Measurements from ENCODE around the gene LRP1-AS.

LRP1-AS gene

GRCh38 chr12:57146961-57147944, at the start of gene LRP1-AS:
Gene LRP1-AS, minus strand, starts transcription at chr12:57147619.
- Histone ChIP-seq H3K4me3 (ENCODE audit: low read length) (no peak within 1 kb of the TSS), H3K9me3 (ENCODE audit: control insufficient read depth, low read depth, low read length) (no peaks in the 10 kb centered on the region), H3K27ac (ENCODE audit: low read length) (no peak within 1 kb of the TSS), H3K4me1 (ENCODE audit: control insufficient read depth, low read depth, low read length) (peaks cover 7% of the 10 kb centered on the region), H3K27me3 (ENCODE audit: control insufficient read depth, insufficient read depth, low read length) (no peaks in the 10 kb centered on the region), H3K9ac (ENCODE audit: low read length) (no peak within 1 kb of the TSS), H3K36me3 (ENCODE audit: control insufficient read depth, low read depth, low read length) (peaks cover 60% of the 10 kb centered on the region)

DNA sequence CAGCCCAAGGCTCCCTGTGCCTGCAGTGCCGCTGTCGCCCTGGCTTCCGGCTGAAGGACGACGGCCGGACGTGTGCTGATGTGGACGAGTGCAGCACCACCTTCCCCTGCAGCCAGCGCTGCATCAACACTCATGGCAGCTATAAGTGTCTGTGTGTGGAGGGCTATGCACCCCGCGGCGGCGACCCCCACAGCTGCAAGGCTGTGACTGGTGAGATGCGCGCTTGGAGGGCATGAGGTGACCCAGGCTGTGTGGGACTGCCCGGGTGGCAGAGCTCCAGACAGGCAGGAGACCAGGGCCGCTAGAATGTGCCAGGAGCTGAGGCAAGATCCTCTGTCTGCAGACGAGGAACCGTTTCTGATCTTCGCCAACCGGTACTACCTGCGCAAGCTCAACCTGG, 49.5 kb upstream of the LRP1-AS start:
- H3K4me1 ChIP-seq (ENCODE audit: control insufficient read depth, low read depth, low read length), result no peaks in the 10 kb centered on the region
- no peaks in the 10 kb centered on the region for H3K9me3 ChIP-seq (ENCODE audit: control insufficient read depth, low read depth, low read length)
- no peak overlapping the region for H3K9ac ChIP-seq (ENCODE audit: low read length)
- peaks cover 95% of the 10 kb centered on the region for H3K36me3 ChIP-seq (ENCODE audit: control insufficient read depth, low read depth, low read length)
- H3K27me3 ChIP-seq (ENCODE audit: control insufficient read depth, insufficient read depth, low read length), result no peaks in the 10 kb centered on the region
- no peak overlapping the region for H3K4me3 ChIP-seq (ENCODE audit: low read length)
- no peak overlapping the region for H3K27ac ChIP-seq (ENCODE audit: low read length)

- no peaks in the 10 kb centered on the region for H3K4me1 ChIP-seq (ENCODE audit: control insufficient read depth, low read depth, low read length)
- no peak overlapping the region for H3K4me3 ChIP-seq (ENCODE audit: low read length)
- H3K9me3 ChIP-seq (ENCODE audit: control insufficient read depth, low read depth, low read length), result no peaks in the 10 kb centered on the region
- no peaks in the 10 kb centered on the region for H3K27me3 ChIP-seq (ENCODE audit: control insufficient read depth, insufficient read depth, low read length)
- H3K27ac ChIP-seq (ENCODE audit: low read length), result no peak overlapping the region
- peaks cover 96% of the 10 kb centered on the region for H3K36me3 ChIP-seq (ENCODE audit: control insufficient read depth, low read depth, low read length)
- H3K9ac ChIP-seq (ENCODE audit: low read length), result no peak overlapping the region
These were observed 49.0 kb upstream of the LRP1-AS start for GRCh38 chr12:57196439-57196838.

GRCh38 chr12:57195611-57196371, 48.4 kb upstream of the LRP1-AS start:
- Histone ChIP-seq H3K36me3 (ENCODE audit: control insufficient read depth, low read depth, low read length) (peaks cover 95% of the 10 kb centered on the region), H3K9me3 (ENCODE audit: control insufficient read depth, low read depth, low read length) (no peaks in the 10 kb centered on the region), H3K4me3 (ENCODE audit: low read length) (no peak overlapping the region), H3K4me1 (ENCODE audit: control insufficient read depth, low read depth, low read length) (no peaks in the 10 kb centered on the region), H3K9ac (ENCODE audit: low read length) (no peak overlapping the region), H3K27me3 (ENCODE audit: control insufficient read depth, insufficient read depth, low read length) (no peaks in the 10 kb centered on the region), H3K27ac (ENCODE audit: low read length) (no peak overlapping the region)

DNA sequence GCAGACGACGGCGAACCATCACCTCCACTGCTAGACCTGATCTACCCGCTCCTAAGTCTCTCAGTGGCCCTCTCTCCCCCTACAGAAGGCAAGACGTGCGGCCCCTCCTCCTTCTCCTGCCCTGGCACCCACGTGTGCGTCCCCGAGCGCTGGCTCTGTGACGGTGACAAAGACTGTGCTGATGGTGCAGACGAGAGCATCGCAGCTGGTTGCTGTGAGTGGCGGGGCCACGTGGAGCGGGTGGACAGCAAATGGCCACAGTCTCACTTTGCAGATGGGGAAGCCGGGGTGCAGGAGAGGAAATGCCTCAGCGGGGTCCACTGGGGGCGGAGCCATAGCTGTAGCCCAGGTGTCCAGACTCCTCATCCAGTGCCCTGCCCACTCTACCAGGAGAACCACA, 47.8 kb upstream of the LRP1-AS start:
- Histone ChIP-seq H3K36me3 (ENCODE audit: control insufficient read depth, low read depth, low read length) (peaks cover 94% of the 10 kb centered on the region), H3K27ac (ENCODE audit: low read length) (no peak overlapping the region), H3K9ac (ENCODE audit: low read length) (no peak overlapping the region), H3K27me3 (ENCODE audit: control insufficient read depth, insufficient read depth, low read length) (no peaks in the 10 kb centered on the region), H3K9me3 (ENCODE audit: control insufficient read depth, low read depth, low read length) (no peaks in the 10 kb centered on the region), H3K4me3 (ENCODE audit: low read length) (no peak overlapping the region), H3K4me1 (ENCODE audit: control insufficient read depth, low read depth, low read length) (no peaks in the 10 kb centered on the region)

- Histone ChIP-seq H3K27me3 (ENCODE audit: control insufficient read depth, insufficient read depth, low read length) (no peaks in the 10 kb centered on the region), H3K36me3 (ENCODE audit: control insufficient read depth, low read depth, low read length) (peaks cover 89% of the 10 kb centered on the region), H3K9ac (ENCODE audit: low read length) (no peak overlapping the region), H3K4me3 (ENCODE audit: low read length) (no peak overlapping the region), H3K9me3 (ENCODE audit: control insufficient read depth, low read depth, low read length) (no peaks in the 10 kb centered on the region), H3K4me1 (ENCODE audit: control insufficient read depth, low read depth, low read length) (no peaks in the 10 kb centered on the region), H3K27ac (ENCODE audit: low read length) (no peak overlapping the region)
These were observed 46.8 kb upstream of the LRP1-AS start for GRCh38 chr12:57194253-57194652.

GRCh38 chr12:57193706-57194245, 46.4 kb upstream of the LRP1-AS start:
- Histone ChIP-seq H3K27ac (ENCODE audit: low read length) (no peak overlapping the region), H3K9ac (ENCODE audit: low read length) (no peak overlapping the region), H3K4me3 (ENCODE audit: low read length) (no peak overlapping the region), H3K36me3 (ENCODE audit: control insufficient read depth, low read depth, low read length) (peaks cover 88% of the 10 kb centered on the region), H3K27me3 (ENCODE audit: control insufficient read depth, insufficient read depth, low read length) (no peaks in the 10 kb centered on the region), H3K4me1 (ENCODE audit: control insufficient read depth, low read depth, low read length) (no peaks in the 10 kb centered on the region), H3K9me3 (ENCODE audit: control insufficient read depth, low read depth, low read length) (no peaks in the 10 kb centered on the region)

- Histone ChIP-seq H3K36me3 (ENCODE audit: control insufficient read depth, low read depth, low read length) (peaks cover 88% of the 10 kb centered on the region), H3K27ac (ENCODE audit: low read length) (no peak overlapping the region), H3K9ac (ENCODE audit: low read length) (no peak overlapping the region), H3K4me3 (ENCODE audit: low read length) (no peak overlapping the region), H3K4me1 (ENCODE audit: control insufficient read depth, low read depth, low read length) (no peaks in the 10 kb centered on the region), H3K27me3 (ENCODE audit: control insufficient read depth, insufficient read depth, low read length) (no peaks in the 10 kb centered on the region), H3K9me3 (ENCODE audit: control insufficient read depth, low read depth, low read length) (no peaks in the 10 kb centered on the region)
These were observed 45.5 kb upstream of the LRP1-AS start for GRCh38 chr12:57192920-57193319.

DNA sequence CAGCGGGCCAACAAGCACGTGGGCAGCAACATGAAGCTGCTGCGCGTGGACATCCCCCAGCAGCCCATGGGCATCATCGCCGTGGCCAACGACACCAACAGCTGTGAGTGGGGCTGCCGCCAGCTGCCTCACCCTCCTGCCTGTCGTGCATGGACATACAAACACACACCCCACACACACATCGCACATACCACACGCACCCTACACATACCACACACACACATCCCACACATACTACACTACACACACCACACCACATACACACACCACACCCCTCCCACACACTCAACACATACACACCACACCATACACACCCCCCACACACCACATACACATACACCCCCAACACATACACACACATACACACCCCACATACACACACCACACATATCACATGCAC, 44.0 kb upstream of the LRP1-AS start:
- Histone ChIP-seq H3K4me3 (ENCODE audit: low read length) (no peak overlapping the region), H3K9ac (ENCODE audit: low read length) (no peak overlapping the region), H3K36me3 (ENCODE audit: control insufficient read depth, low read depth, low read length) (peaks cover 88% of the 10 kb centered on the region), H3K27ac (ENCODE audit: low read length) (no peak overlapping the region), H3K9me3 (ENCODE audit: control insufficient read depth, low read depth, low read length) (no peaks in the 10 kb centered on the region), H3K4me1 (ENCODE audit: control insufficient read depth, low read depth, low read length) (no peaks in the 10 kb centered on the region), H3K27me3 (ENCODE audit: control insufficient read depth, insufficient read depth, low read length) (no peaks in the 10 kb centered on the region)

- Histone ChIP-seq H3K9ac (ENCODE audit: low read length) (no peak overlapping the region), H3K27me3 (ENCODE audit: control insufficient read depth, insufficient read depth, low read length) (no peaks in the 10 kb centered on the region), H3K9me3 (ENCODE audit: control insufficient read depth, low read depth, low read length) (no peaks in the 10 kb centered on the region), H3K4me3 (ENCODE audit: low read length) (no peak overlapping the region), H3K4me1 (ENCODE audit: control insufficient read depth, low read depth, low read length) (no peaks in the 10 kb centered on the region), H3K36me3 (ENCODE audit: control insufficient read depth, low read depth, low read length) (peaks cover 88% of the 10 kb centered on the region), H3K27ac (ENCODE audit: low read length) (no peak overlapping the region)
These were observed 43.4 kb upstream of the LRP1-AS start for GRCh38 chr12:57190821-57191220.

DNA sequence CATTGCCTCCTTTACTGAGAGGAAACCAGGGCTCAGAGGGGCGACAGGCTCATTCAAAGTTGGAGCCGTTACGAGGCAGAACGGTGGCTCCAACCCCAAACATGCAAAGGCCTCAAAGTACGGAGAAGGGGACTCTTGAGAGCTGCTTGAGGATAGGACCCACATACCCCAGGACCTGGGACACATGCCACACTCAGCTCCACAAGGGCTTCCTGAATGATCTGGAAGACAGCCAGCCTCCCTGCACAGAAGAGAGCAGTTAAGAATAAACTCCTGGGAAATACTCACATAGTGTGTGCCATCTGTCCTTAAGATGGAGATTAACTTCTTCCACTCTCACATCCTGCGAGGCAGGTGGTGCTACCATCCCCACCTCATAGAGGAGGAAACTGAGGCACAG, 42.6 kb upstream of the LRP1-AS start:
- H3K4me3 ChIP-seq (ENCODE audit: low read length), result no peak overlapping the region
- H3K27me3 ChIP-seq (ENCODE audit: control insufficient read depth, insufficient read depth, low read length), result no peaks in the 10 kb centered on the region
- peaks cover 88% of the 10 kb centered on the region for H3K36me3 ChIP-seq (ENCODE audit: control insufficient read depth, low read depth, low read length)
- no peaks in the 10 kb centered on the region for H3K4me1 ChIP-seq (ENCODE audit: control insufficient read depth, low read depth, low read length)
- H3K9ac ChIP-seq (ENCODE audit: low read length), result no peak overlapping the region
- no peak overlapping the region for H3K27ac ChIP-seq (ENCODE audit: low read length)
- no peaks in the 10 kb centered on the region for H3K9me3 ChIP-seq (ENCODE audit: control insufficient read depth, low read depth, low read length)

Data from iPS-18a (cell line).